H1 (cell line): ENCODE results near the gene RAET1G. TPM values are rescaled to one million over a fixed set of nuclear protein-coding genes. Genes with fewer than 3 reads are reported as not detected.

Source experiments
- CTCF ChIA-PET: fragments of 300-600 bp; sonication (Branson Sonifier 250); formaldehyde crosslinking; loops from one replicate; lab custom pipeline; 2021; ENCODE audit not compliant: partially characterized antibody; lab: Charles Lee
- POLR2A ChIA-PET: fragments of 300-600 bp; sonication (Branson Sonifier 250); formaldehyde crosslinking; loops from one replicate; lab custom pipeline; 2021; ENCODE audit warnings: inconsistent platforms; ENCODE audit not compliant: partially characterized antibody; lab: Charles Lee
- DNase-seq, 2 experiments: peaks; one replicate each; pipeline versions ENCODE4 v3.0.0 to v3.0.0-alpha.2; 2010 to 2022; ENCODE audit warnings: low spot score in 2 of 2, low read depth in 1 of 2, mixed read lengths in 1 of 2
- FAIRE-seq: peaks from 2 replicates; lab custom pipeline; 2011; peaks lifted over from hg19 to GRCh38; lab: Jason Lieb, UNC
- H2AFZ ChIP-seq: 2 replicates; pipeline ENCODE4 v1.8.1; 2012; ENCODE audit warnings: low read length, inconsistent platforms
- H2AK5ac ChIP-seq: 2 replicates; pipeline ENCODE4 v1.6.1; 2013; ENCODE audit warnings: low read depth, low read length
- H2BK120ac ChIP-seq: replicated peaks from 2 replicates; pipeline ENCODE3; 2013; ENCODE audit warnings: low read depth, low read length, inconsistent platforms
- H2BK12ac ChIP-seq: 2 replicates; pipeline ENCODE4 v1.6.1; 2013; ENCODE audit warnings: low read depth, low read length
- H2BK15ac ChIP-seq: 2 replicates; pipeline ENCODE4 v1.6.1; 2013; ENCODE audit warnings: low read length
- H2BK20ac ChIP-seq: 2 replicates; pipeline ENCODE4 v1.6.1; 2013; ENCODE audit warnings: low read length
- H2BK5ac ChIP-seq: 2 replicates; pipeline ENCODE4 v1.6.1; 2013; ENCODE audit warnings: low read depth, low read length
- H3K14ac ChIP-seq: 2 replicates; pipeline ENCODE4 v1.6.1; 2013; ENCODE audit warnings: inconsistent platforms; ENCODE audit not compliant: insufficient read length
- H3K18ac ChIP-seq: 2 replicates; pipeline ENCODE4 v1.6.1; 2013; ENCODE audit warnings: low read length; ENCODE audit errors: extremely low read depth
- H3K23ac ChIP-seq: 2 replicates; pipeline ENCODE4 v1.6.1; 2013; ENCODE audit warnings: inconsistent platforms; ENCODE audit not compliant: insufficient read length
- H3K23me2 ChIP-seq: 2 replicates; pipeline ENCODE4 v1.6.1; 2013; ENCODE audit warnings: low read depth, low read length
- H3K27ac ChIP-seq: 2 replicates; pipeline ENCODE4 v1.6.1; 2011; ENCODE audit warnings: low read depth, low read length, inconsistent platforms
- H3K27me3 ChIP-seq, 4 experiments: replicated peaks in 1 of 4; 1 replicate in 1 of 4; 2 replicates in 3 of 4; pipeline versions ENCODE4 v1.6.1 to v1.8.1; 2011 to 2013; ENCODE audit warnings: low read length in 3 of 4, mild to moderate bottlenecking in 3 of 4, inconsistent platforms in 2 of 4, mixed read lengths in 2 of 4, moderate library complexity in 1 of 4; ENCODE audit not compliant: control insufficient read depth in 3 of 4, insufficient read depth in 3 of 4; ENCODE audit errors: extremely low read depth in 1 of 4
- H3K36me3 ChIP-seq, 4 experiments: 2 replicates each; pipeline versions ENCODE4 v1.6.1 to v1.8.1; 2011 to 2013; ENCODE audit warnings: mild to moderate bottlenecking in 4 of 4, low read length in 3 of 4, moderate library complexity in 2 of 4, control low read depth in 1 of 4, inconsistent platforms in 1 of 4; ENCODE audit not compliant: insufficient read depth in 4 of 4, control insufficient read depth in 2 of 4
- H3K4ac ChIP-seq: replicated peaks from 2 replicates; pipeline ENCODE3; 2013; ENCODE audit warnings: low read length, low read depth, mixed read lengths, inconsistent platforms; ENCODE audit not compliant: insufficient read length
- H3K4me1 ChIP-seq, 4 experiments: replicated peaks in 1 of 4; 1 replicate in 1 of 4; 2 replicates in 3 of 4; pipeline versions ENCODE4 v1.6.1 to v1.8.1; 2011 to 2013; ENCODE audit warnings: low read length in 3 of 4, inconsistent platforms in 2 of 4, mixed read lengths in 1 of 4; ENCODE audit not compliant: insufficient read depth in 4 of 4, control insufficient read depth in 3 of 4
- H3K4me2 ChIP-seq, 2 experiments: 2 replicates each; pipeline versions ENCODE4 v1.6.1 to v1.8.1; 2011 to 2013; ENCODE audit warnings: low read depth in 2 of 2, low read length in 2 of 2, control low read depth in 1 of 2, inconsistent platforms in 1 of 2, mild to moderate bottlenecking in 1 of 2; ENCODE audit not compliant: insufficient read depth in 1 of 2
- H3K4me3 ChIP-seq, 4 experiments: fragments of 200-600, 300-600 bp in 1 of 4; sonication (generic), shearing (Covaris generic), sonication (Bioruptor Twin) in 1 of 4; 2 replicates each; pipeline versions ENCODE4 v1.5.1 to v1.8.1; 2011 to 2016; ENCODE audit warnings: low read length in 4 of 4, low read depth in 3 of 4, control low read depth in 2 of 4, inconsistent platforms in 2 of 4, mild to moderate bottlenecking in 2 of 4, mixed read lengths in 1 of 4, moderate library complexity in 1 of 4; ENCODE audit not compliant: insufficient read depth in 2 of 4; ENCODE audit errors: extremely low read depth in 1 of 4
- H3K56ac ChIP-seq: replicated peaks from 2 replicates; pipeline ENCODE3; 2013; ENCODE audit warnings: low read depth, mild to moderate bottlenecking, mixed read lengths, low read length, inconsistent platforms; ENCODE audit not compliant: insufficient read length
- H3K79me1 ChIP-seq: 2 replicates; pipeline ENCODE4 v1.6.1; 2013; ENCODE audit warnings: low read depth, low read length, control low read depth
- H3K79me2 ChIP-seq, 2 experiments: 2 replicates each; pipeline versions ENCODE4 v1.6.1 to v1.8.1; 2012 to 2013; ENCODE audit warnings: low read length in 2 of 2, mild to moderate bottlenecking in 2 of 2, inconsistent platforms in 1 of 2; ENCODE audit not compliant: insufficient read depth in 2 of 2, control insufficient read depth in 1 of 2
- H3K9ac ChIP-seq, 4 experiments: replicated peaks in 1 of 4; 1 replicate in 1 of 4; 2 replicates in 3 of 4; pipeline versions ENCODE4 v1.6.1 to v1.8.1; 2011 to 2013; ENCODE audit warnings: low read depth in 3 of 4, low read length in 3 of 4, control low read depth in 2 of 4, mild to moderate bottlenecking in 2 of 4, moderate library complexity in 2 of 4, inconsistent platforms in 1 of 4; ENCODE audit errors: extremely low read depth in 1 of 4
- H3K9me3 ChIP-seq, 2 experiments: 2 replicates each; pipeline versions ENCODE4 v1.6.1 to v1.8.1; 2012 to 2013; ENCODE audit warnings: mild to moderate bottlenecking in 2 of 2, moderate library complexity in 2 of 2, control low read depth in 1 of 2, inconsistent platforms in 1 of 2, low read depth in 1 of 2, low read length in 1 of 2, mixed read lengths in 1 of 2; ENCODE audit not compliant: insufficient read depth in 2 of 2
- H4K20me1 ChIP-seq, 2 experiments: replicated peaks in 1 of 2; 2 replicates each; pipeline versions ENCODE3 to v1.8.1; 2011 to 2013; ENCODE audit warnings: inconsistent platforms in 2 of 2, low read length in 2 of 2, mild to moderate bottlenecking in 1 of 2; ENCODE audit not compliant: insufficient read depth in 2 of 2, control insufficient read depth in 1 of 2
- H4K5ac ChIP-seq: 2 replicates; pipeline ENCODE4 v1.6.1; 2013; ENCODE audit warnings: low read length, low read depth, mixed read lengths, inconsistent platforms; ENCODE audit not compliant: insufficient read length
- H4K8ac ChIP-seq: 2 replicates; pipeline ENCODE4 v1.8.0; 2013; ENCODE audit warnings: mild to moderate bottlenecking, moderate library complexity, low read length, inconsistent platforms; ENCODE audit not compliant: insufficient read depth; ENCODE audit errors: extremely low read depth
- H4K91ac ChIP-seq: replicated peaks from 2 replicates; pipeline ENCODE3; 2013; ENCODE audit warnings: low read length, mixed read lengths, inconsistent platforms; ENCODE audit not compliant: insufficient read length
- EZH2 ChIP-seq: fragments of 200-600 bp; sonication (generic); IDR thresholded peaks from 2 replicates; pipeline ENCODE4 v1.7.1; 2012; ENCODE audit warnings: low read depth, mild to moderate bottlenecking, moderate library complexity, low read length, inconsistent platforms; ENCODE audit not compliant: severe bottlenecking
- WGBS, 2 experiments: shearing (Covaris generic) in 1 of 2; methylation state at CpG; one replicate each; pipeline versions ENCODE4 v1.1.6 to v1.1.7; 2013 to 2015; ENCODE audit warnings: low lambda C conversion rate in 2 of 2, mixed read lengths in 2 of 2, inconsistent platforms in 1 of 2, low coverage in 1 of 2, missing lambda C conversion rate in 1 of 2; ENCODE audit not compliant: insufficient replicate concordance in 2 of 2, insufficient coverage in 1 of 2, insufficient read length in 1 of 2; ENCODE audit errors: extremely low coverage in 1 of 2, missing lambda C conversion rate in 1 of 2; 5-methylcytosine and 5-hydroxymethylcytosine counted together
- polyA plus RNA-seq, 7 experiments: library from polyadenylated mRNA; depleted of rRNA in 3 of 7; stranded (reverse) in 5 of 7; unstranded in 2 of 7; fragments of >200 nt in 5 of 7; fragments of 200-250 nt in 2 of 7; gene quantifications; 1 replicate in 5 of 7; 2 replicates in 1 of 7; 4 replicates in 1 of 7; pipeline versions ENCODE4 v1.2.1 to v1.2.3, GENCODE V29; 2011 to 2013; ENCODE audit warnings: missing spikeins in 2 of 7, mixed read lengths in 2 of 7
- total RNA-seq: library from RNA; stranded (reverse); fragmentation: NEBNext Ultra II Directional; extraction: Animal tissue kit (Norgen Biotek cat#: 25700); gene quantifications from 2 replicates; pipeline ENCODE4 v1.2.1, GENCODE V29; 2021

Gene RAET1G
- total and polyA plus RNA-seq, 2 of the 8 experiments (the other 6 are each of a cell fraction or from before 2014, with no cell fraction given) = 0.08 TPM; not detected in 1

DNA sequence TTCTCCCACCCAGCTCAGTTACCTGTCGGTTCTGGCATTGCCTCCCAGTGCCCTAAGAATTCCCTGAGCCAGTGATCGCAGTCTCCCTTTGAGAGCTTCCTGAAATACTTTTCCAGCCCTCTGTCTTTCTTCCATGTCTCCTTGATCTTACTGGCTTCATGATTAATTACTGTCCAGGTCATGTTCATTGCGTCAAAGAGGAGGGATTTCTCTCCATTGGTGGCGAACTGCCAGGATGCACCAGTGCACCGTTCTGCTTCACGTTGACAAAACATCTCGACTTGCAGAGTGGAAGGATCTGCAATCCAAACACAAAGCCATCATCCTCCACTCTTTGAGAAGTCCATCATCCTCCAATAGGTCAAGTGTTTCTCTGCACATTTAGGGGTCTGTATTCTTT, 33.6 kb downstream of the RAET1G start:
- H2BK120ac ChIP-seq = no peak overlapping the region
- no peaks in the 10 kb centered on the region for H3K36me3 ChIP-seq
- H3K27me3 ChIP-seq = no peaks in the 10 kb centered on the region; a peak in 1 of 7 replicates
- CTCF ChIA-PET = interaction anchor here (1.3 to 1.6 kb wide), 2 partner anchors 11 to 23 kb away, joined by 5 read pairs; no protein-coding TSS in a partner anchor
- no peak for TF ChIP-seq EZH2
- TF ChIP-seq, all 59 proteins: peak for 0
- Histone ChIP-seq H3K14ac (no peak overlapping the region), H3K4me1 (no peaks in the 10 kb centered on the region; a peak in 1 of 7 replicates), H3K4ac (no peak overlapping the region), H2BK5ac (no peak overlapping the region), H3K79me2 (no peaks in the 10 kb centered on the region), H4K5ac (no peak overlapping the region), H3K27ac (no peak overlapping the region), H2AK5ac (no peak overlapping the region), H3K23ac (no peak overlapping the region), H2BK12ac (no peak overlapping the region), H3K18ac (no peak overlapping the region), H2BK20ac (no peak overlapping the region), H3K56ac (no peak overlapping the region), H2AFZ (no peak overlapping the region), H4K91ac (no peak overlapping the region), H3K9ac (no peak overlapping the region), H3K9me3 (no peaks in the 10 kb centered on the region), H3K23me2 (no peaks in the 10 kb centered on the region; the same call in 1 of the 2 replicates), H2BK15ac (no peak overlapping the region), H4K20me1 (no peaks in the 10 kb centered on the region), H3K4me2 (no peak overlapping the region), H4K8ac (no peak overlapping the region), H3K4me3 (no peak overlapping the region), H3K79me1 (no peaks in the 10 kb centered on the region)
- WGBS, 2 experiments = 84% methylated on average over 7 of the region's 7 CpGs; no CpG with 5 or more reads in 1 of the 2 experiments
- no peak for FAIRE-seq
- no peak for DNase-seq
- POLR2A ChIA-PET = no interaction called here
